ENCODE results near the gene SLC13A3.

SLC13A3 gene

DNA sequence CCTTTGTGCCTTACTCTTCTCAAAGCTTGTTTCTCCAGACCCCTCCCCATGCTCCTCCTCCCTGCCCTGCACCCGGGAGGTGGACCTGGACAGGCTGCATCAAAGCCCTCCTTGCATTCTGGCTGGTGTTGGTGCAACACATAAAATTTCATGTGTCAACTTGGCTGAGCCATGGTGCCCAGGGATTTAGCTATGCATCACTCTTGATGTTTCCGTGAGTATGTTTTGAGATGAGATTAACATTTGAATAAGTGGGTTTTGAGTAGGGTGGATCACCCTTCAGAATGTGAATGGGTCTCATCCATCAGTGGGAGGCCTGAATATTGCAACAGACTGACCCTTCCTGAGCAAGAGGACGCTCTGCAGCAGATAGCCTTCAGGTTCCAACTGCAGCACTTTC, 96.4 kb downstream of the SLC13A3 start:
- DNase-seq (ENCODE audit: low spot score) = no peak

DNA sequence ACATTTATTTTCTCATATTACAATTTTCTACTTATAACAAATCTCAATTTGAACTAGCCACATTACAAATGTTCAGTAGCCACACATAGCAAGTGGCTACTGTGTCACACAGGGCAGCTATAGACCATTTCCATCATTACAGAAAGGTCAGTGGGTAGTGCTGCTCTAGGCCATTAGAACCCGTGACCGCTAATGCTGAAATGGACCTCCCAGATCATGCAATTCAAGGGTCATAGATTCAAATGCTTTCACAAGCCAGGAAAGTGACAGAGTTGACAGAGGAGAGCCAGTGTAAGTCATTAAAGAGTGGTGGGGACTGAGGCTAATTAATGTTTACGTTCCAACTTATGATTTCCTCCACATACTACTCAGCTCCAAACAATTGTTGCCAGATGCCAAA, 97.3 kb downstream of the SLC13A3 start:
- DNase-seq (ENCODE audit: low spot score) = no peak

DNA sequence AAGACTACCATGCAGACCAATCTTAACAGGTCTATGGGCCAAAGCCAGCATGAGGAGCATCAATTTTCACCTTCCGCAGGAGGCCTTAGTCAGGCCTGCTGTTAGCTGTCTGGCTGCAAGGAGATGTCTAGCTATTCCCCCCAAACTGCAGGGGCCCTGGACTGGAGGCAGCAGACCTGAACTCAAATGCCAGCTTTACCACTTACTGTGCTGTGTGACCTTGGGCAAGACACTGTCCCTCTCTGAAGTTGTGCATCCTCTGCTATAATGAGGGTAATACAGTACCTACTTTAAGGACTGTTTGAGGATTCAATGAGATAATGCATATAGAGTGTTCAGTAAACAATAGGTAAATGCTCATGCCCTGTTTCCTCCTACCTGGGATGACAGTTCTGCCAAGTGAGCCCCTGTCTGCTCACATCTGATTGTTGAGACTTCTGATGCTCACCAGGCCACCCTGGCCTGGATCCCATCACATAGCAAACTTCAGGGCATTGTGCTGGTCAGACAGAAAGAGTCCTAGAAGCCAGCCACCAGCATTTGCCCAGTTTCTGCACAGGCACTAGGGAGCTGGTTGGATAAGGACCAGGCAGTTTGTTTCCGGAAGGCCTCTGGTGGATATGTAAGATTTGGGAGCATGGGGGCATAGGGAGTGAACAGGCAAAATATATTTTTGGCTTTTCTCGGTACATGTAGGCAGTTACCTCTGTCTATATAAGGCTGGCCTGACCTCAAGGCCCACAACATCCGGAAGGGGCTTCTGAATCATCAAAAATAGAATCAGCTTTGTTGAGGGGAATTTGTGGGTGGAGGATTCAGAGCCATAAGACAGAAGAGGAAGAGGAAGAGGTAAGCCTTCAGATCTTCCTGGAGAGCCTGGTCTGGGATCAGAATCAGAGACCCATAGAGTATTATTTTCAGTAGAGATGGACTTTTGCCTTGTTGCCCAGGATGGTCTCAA, 98.5 kb downstream of the SLC13A3 start:
- no peak for DNase-seq (ENCODE audit: low spot score)

DNA sequence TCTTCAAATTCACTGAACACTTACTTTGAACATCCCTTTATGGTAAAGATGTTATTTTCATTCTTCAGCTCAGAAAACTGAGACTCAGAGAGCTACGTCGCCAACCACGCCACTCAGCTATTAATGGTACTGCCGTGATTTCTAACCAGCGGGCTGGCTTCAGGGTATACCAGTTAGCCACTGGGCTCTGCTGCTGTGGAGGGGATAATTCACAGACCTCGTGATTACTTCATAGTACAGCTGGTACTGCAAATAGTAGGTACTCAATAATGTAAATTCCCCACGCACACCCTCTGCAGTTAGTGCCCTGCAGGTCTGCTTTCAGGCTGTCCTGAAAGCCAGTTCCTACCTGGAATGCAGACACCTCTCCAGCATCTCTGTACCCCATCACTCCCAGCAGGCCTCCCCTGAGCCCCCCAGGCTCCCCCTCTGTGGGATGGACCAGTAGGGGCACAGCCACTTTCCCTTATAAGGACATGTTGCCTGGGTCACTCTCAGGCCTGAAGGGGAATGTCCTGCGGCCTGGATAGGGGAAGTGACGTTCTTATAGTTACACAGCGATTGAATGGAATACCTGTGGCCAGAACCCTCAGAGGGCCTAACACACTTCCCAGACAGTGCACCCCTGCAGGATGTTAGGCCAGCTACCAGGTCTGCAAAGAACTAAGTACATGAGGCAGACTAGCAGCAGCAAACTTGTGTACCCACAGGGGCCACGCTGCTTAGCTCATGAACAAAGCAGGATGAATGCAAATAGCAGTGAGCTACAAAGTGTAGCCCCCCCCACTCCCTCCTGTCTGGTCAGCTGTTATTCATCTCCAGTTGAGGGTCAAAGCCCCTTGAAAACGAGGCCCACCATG, 99.5 kb downstream of the SLC13A3 start:
- DNase-seq (ENCODE audit: low spot score) = peak; percentile 62

DNA sequence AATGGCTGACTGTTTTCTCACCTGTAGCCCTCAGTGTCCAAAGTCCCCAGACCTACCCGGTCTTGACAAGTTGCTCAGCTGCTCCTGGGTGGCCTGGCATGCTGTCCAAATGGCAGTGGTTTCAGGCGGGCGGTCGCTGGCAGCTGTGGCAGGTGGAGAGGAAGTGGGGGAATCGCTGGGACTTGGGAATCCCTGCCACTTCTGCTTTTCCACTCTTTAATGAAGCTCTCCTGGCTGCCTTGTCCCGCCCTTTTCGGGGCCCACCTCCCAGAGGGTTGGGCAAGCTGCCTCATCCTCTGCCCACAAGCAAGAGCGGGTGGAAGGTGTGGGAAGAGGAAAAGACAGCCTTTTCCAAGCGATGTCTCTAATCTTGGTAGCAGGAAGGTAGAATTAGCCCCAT, 100.8 kb downstream of the SLC13A3 start, which contains the start of gene OCSTAMP:
TSS of gene OCSTAMP (minus strand) at position 194 of the 400 bp plus-strand sequence. CDS start at position 100, 94 bp downstream.
- no peak for DNase-seq (ENCODE audit: low spot score)

DNA sequence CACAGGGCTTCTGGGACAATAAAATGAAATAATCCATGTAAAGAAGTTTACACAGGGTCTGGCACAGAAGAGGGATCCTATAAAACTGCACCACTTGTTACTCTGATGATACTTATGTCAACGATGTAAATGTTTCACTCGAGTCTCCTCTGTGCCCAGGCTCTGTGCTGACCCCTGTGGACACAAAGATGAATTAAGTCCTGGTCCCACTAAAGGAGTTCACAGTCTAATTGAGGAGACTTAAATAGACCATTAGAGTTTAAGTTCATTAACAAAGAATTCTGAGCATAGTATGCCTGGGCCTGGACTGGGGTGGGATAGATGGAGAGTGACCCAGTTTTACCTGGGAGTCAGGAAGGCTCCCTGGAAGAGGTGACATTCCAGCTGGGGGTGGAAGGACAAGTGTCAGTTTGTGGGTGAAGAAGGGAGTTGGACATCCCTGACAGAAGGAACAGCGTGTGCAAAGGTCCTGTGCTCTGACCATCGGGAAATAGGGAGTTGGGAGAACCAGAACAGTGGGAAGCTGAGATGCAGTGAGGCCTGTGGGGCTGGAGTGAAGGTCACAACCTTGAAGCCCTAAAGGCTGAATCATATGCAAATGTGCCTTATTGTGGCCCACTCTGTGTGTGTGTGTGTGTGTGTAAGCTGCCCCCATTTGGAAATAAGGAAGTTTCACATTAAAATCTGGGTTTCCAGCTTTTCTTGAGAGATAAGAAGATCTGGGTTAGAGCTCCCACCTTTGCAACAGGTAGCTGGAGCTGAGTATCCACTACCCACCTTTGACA, 101.9 kb downstream of the SLC13A3 start:
- DNase-seq (ENCODE audit: low spot score) = no peak

DNA sequence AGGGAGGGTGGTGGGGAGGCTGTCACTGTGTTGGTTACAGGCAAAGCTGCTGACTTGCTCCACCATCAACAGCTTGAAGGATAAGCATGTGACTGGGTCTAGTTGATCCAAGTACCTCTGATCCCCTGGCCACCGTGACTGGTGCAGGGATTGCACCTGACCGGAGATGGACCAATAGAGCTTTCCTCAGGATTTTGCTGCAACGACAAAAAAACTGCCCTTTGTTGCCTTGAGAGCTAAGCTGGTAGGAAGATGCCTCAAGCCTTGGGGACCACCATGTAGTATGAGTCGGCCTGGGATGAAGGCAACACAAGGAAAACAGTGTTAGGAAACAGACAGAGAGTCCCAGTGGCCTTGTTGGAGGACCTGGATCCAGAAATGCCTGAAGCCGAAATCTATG, 102.6 kb downstream of the SLC13A3 start:
- DNase-seq (ENCODE audit: low spot score) = no peak

DNA sequence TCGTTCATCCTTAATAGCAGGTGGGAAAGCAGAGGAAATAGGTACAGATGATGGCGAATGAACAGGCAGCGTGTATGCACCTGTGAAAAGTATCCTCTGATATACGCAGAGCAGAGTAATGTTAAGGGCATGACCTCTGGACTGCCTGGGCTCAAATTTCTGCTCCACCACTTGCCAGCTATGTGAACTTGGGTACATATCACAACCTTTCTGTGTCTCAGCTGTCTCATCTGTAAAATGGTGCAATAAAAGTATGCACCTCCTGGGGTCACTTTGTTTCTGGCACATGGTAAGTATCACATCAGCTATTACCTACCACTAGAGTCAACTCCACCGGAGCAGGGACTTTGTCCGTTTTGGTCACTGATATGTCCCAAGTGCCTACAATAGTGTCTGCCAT, 103.3 kb downstream of the SLC13A3 start:
- DNase-seq (ENCODE audit: low spot score) = no peak

DNA sequence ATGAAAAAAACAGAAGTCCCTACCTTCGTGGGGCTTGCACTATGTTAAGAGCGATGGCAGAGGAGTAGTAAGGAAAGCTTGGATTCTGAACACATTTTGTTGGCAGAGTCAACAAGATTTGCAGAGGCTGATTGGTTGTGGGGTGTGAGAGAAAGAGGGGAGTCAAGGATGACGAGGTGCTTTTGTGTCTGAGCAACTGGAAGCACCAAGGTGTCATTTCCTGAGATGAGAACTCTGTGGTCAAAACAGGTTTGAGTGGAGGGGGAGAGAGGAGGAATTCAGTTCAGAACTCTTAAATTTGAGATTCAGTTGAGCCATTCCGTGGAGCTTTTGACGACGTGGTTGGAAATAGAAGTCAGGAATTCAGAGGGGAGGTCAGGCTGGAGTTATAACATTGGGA, 104.3 kb downstream of the SLC13A3 start:
- no peak for DNase-seq (ENCODE audit: low spot score)

DNA sequence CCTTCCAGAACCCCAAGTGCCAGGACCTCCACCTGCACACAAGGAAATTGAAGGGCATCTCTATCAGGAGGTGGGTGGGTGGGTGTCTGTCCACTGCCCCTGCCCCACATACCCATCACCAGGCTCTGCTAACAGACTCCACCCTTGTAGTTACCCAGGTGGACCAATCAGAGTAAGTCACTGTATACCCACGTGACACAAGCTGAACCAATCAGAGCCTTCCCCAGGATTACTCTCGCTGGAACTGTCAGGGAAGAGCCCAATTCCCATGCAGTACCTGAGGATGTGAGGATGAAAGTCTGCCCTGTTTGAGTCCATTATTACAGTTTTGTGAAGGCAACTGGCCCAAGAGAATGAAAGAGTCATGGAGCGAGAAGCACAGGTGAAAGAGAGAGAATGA, 105.0 kb downstream of the SLC13A3 start:
- peak; percentile 41 for DNase-seq (ENCODE audit: low spot score)

DNA sequence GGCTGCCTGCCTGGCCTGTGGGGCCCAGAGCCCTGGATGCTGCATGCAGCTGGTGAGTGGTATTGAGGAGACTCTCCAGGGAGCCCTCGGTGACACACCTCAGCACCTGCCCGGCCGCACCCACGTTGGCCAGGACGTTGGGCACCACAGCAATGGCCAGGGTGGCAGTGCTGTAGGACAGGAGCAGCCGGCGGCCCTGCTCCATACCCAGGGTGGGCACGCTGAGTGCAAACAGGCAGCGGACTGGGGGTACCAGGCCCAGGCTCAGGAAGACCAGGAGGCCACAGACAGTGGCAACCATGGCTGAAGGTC, 105.5 kb downstream of the SLC13A3 start:
- DNase-seq (ENCODE audit: low spot score) = no peak

DNA sequence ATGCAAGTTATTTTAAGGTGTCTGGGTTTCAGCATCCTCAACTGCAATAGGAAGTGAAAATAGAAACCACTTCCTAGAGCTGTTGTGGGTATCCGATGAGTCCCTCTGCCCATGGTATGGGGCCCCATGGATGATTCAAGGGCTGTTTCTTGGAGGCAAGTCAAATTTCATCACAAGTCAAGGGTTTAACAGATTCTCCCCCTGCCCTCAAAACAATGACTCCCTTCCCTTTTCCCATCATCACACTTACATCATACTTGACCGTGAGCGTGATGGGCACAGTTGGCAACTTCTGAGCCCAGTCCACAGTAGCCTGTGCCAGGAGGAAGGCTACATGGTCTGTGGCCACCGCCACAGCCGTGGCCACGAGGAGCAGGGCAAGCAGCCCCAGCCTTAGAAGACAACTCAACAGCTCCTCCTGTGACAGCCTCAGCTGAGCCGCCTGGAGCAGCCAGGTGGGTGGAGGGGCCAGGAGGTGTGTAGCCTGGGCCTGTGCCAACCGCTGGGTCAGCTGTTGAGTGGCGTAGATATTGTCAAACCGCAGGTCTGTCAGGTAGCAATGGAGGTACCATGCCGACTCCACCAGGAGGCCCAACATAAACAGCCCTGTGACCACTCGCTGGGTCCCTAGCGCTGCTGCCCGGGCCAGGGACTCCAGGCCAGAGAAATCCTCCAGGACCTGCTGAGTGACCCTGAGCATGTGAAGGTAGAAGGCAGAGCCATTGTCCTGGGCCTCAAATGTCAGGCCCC, 106.0 kb downstream of the SLC13A3 start:
- no peak for DNase-seq (ENCODE audit: low spot score)

DNA sequence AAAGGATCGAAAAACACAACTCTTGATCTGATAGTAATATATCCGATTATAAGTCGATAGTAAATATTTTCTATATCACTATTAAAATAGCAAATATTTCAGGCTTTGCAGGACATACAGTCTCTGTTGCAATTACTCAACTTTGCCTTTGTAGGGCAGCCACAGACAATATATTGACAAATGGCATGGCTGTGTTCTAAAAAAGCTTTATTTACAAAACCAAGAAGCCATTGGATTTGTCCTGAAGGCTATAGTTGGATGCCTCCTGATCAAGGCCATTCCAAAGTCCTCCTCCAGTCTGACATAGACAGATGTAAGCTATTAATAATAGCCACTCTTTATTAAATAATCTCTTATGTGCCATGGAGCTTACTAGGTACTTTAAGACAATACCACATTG, 106.7 kb downstream of the SLC13A3 start:
- no peak for DNase-seq (ENCODE audit: low spot score)

DNA sequence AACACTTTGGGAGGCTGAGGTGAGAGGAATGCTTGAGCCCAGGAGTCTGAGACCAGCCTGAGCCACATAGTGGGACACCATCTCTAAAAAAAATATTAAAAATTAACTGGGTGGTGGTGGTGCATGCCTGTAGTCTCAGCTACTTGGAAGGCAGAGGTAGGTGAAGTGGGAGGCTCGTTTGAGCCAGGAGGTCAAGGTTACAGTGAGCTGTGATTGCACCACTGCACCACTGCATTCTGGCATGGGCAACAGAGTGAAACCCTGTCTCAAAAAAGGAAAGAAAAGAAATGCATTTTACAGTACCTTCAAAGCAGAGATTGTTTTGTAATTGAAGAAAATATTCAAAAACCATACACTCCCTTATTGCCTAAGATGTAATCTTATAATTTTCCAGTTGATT, 107.3 kb downstream of the SLC13A3 start:
- no peak for DNase-seq (ENCODE audit: low spot score)

DNA sequence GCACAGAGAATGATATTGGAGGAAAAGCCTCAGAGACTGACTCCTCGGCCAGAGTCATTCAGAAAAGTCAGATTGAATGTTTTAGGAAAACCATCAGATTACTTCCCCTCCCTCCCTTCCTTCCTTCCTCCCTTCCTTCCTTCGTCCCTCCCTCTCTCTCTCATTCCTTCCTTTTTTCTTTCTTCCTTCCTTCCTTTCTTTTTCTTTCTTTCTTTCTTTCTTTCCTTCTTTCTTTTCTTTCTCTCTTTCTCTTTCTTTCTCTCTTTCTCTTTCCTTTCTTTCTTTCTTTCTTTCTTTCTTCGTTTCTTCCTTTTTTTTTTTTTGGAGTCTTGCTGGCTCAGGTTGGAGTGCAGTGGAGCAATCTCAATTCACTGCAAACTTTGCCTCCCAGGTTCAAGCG, 108.2 kb downstream of the SLC13A3 start:
- no peak for DNase-seq (ENCODE audit: low spot score)

DNA sequence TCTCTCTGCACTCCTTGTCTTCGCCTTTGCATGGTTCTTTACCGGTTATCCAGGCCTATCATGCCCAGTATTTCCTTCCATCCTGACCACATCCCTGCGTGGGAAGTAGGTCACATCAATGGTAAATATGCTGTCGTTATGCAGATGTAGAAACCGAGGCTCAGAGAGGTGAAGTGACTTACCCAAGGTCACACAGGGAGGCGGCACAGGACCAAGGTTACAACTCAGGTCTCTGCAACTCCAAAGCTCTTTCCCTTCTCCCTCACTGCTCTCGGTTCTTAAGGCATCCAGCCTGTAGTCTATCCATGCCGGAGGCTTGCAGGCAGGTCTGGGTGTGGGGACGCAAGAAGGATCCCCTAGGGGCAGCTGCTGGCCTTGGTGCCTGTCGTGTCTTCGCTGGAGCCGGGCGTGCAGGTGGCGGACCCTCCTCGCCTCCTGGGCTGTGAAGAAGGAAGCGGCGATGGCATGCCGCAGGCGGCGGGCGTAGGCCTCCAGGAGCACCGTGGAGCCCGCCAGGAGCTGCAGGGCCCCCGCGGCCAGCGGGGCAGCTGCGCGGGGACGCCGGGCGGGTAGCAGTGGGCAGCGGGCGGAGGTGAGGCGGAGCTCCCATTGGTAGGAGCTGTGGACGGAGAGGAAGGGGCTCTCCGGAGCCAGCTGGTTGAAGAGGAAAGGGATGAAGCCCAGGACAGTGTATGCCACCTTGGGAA, 109.9 kb downstream of the SLC13A3 start:
- no peak for DNase-seq (ENCODE audit: low spot score)

DNA sequence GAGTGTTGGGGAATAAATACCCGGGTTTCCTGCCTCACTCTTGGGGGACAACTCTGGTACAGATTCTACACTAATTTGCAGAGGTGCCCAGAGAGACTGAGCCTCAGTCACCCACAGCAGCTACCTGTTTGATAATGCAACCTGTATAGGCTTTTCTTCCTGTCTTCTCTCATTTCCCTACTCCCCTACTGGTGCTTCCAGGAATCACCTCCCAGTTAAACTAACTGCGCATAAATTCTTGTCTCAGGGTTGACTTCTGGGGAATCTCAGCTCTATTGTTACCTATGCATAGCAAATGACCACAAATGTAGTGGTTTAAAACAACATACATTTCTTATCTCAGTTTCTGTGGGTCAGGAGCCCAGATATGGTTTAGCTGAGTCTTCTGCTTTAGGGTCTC, 112.1 kb downstream of the SLC13A3 start:
- DNase-seq (ENCODE audit: low spot score) = no peak

DNA sequence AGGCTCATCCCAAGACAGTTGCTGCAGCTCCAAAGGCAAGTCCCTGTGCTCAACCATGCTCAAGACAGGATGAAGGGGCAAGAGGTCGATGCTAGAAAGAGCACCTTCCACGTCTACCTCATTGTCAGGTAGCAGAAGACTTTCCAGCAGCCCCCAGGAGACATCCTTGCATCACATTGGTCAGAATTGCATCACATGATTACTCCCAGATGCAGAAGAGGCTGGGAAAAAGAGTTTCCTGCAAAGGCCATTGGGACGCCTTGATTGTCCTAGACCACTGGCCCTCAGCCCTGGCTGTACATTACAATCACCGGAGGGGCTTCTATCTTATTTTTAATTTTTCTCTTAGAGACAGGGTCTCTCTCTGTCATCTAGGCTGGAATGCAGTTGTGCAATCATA, 120.6 kb downstream of the SLC13A3 start:
- DNase-seq (ENCODE audit: low spot score) = no peak

DNA sequence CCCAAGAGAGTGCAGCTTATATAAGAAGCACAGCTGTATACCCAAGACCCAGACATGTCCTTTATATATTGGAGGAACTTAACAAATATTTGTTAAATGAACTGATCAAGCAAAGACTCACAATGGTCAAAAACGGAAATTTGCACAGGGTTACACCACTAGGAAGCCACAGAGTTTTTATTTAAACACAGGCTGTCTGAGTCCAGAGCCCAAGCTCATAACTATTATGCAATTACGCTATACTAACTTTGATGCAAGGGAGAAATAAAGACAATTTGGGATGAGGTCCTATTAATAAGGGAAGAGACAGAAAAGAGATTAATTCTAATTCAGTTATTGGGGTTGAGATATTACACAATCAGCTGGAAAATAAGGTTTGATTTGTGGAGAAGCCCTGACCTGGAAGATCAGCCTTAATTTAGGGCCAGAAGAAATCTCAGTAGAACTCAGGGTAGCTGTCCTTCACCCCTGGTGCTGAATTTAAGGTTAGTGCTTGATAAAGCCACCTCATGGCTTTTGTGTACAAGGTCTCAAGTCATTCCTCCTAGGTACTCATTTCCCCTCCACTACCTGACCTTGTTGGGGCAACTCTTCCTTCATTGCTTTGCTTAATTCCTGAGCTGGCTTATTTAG, 127.4 kb downstream of the SLC13A3 start:
- peak; percentile 49 for DNase-seq (ENCODE audit: low spot score)

DNA sequence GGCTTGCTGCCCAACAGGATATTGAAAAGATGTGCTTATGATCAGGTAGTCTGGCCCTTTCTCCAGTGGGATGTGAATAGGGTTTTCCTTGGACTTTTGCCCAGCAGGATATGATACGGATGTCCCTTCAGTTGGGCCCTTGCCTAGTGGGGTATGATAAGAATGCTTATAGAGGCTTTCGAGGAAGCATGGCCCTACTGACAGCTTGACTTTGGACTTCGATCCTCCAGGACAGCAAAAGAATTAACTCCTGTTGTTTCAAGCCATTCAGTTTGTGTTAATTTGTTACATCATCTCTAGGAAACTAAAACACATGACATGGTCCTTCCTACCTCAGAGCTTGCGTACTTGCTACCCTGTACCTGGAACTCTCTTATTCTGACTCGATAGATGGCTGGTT, 128.2 kb downstream of the SLC13A3 start:
- DNase-seq (ENCODE audit: low spot score) = no peak

Data from iPS-NIHi11 (cell line).